Bronchial epithelial cell (primary cell): ENCODE measurements around the gene TMEM256. TPM values are rescaled to one million over a fixed set of nuclear protein-coding genes. Genes with fewer than 3 reads are reported as not detected.

Source experiments
- DNase-seq: peaks from one replicate; pipeline ENCODE4 v3.0.0-alpha.2; 2010; ENCODE audit warnings: low read depth
- FAIRE-seq: peaks from 2 replicates; lab custom pipeline; 2011; peaks lifted over from hg19 to GRCh38; lab: Jason Lieb, UNC
- H3K27me3 ChIP-seq: 2 replicates; pipeline ENCODE4 v1.5.1; 2011; ENCODE audit warnings: low read length; ENCODE audit not compliant: control insufficient read depth, insufficient read depth
- H3K36me3 ChIP-seq: 2 replicates; pipeline ENCODE4 v1.5.1; 2011; ENCODE audit warnings: low read length; ENCODE audit not compliant: control insufficient read depth, insufficient read depth
- H3K4me3 ChIP-seq: 2 replicates; pipeline ENCODE4 v1.5.1; 2011; ENCODE audit warnings: mild to moderate bottlenecking, low read depth, low read length, control low read depth
- total RNA-seq: library from RNA; depleted of rRNA; stranded (reverse); fragments of >200 nt; gene quantifications from 2 replicates; pipeline ENCODE4 v1.2.1, GENCODE V29; 2014
- TF ChIP-seq, protein P1 (sequence below): IDR thresholded peaks from 2 replicates; pipeline ENCODE4 v1.5.1; 2011; ENCODE audit warnings: mild to moderate bottlenecking, moderate library complexity, low read length, control low read depth, inconsistent platforms; ENCODE audit not compliant: insufficient read depth, severe bottlenecking

The TMEM256 gene
- total RNA-seq, 1 donor from 2014 or later: 40.3 TPM

DNA sequence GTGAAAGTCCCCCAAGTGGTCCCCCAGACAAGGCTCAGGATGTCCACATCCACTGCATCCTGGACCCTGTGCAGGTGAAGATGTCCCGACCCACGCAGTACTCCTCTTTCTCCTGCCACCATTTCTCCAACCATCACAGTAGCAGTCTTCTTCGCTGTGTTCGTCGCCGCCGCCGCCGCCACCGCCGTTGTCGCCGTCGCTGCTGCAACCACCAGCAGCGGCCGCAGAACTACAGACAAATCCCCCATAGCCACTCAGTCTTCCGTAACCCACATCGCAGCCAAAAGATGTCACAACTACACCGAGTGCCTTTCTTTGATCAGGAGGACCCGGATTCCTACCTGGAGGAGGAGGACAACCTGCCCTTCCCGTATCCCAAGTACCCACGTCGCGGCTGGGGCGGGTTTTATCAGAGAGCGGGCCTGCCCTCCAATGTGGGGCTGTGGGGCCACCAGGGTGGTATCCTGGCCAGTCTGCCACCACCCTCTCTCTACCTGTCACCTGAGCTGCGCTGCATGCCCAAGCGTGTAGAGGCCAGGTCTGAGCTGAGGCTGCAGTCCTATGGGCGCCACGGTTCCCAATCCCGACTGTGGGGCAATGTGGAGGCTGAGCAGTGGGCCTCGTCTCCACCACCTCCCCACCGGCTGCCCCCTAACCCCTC lies 22.4 kb upstream of the TMEM256 start:
- no peaks in the 10 kb centered on the region for H3K36me3 ChIP-seq
- DNase-seq: no peak
- no peak overlapping the region for H3K4me3 ChIP-seq
- FAIRE-seq: peak; percentile 18
- TF ChIP-seq, protein P1, sequence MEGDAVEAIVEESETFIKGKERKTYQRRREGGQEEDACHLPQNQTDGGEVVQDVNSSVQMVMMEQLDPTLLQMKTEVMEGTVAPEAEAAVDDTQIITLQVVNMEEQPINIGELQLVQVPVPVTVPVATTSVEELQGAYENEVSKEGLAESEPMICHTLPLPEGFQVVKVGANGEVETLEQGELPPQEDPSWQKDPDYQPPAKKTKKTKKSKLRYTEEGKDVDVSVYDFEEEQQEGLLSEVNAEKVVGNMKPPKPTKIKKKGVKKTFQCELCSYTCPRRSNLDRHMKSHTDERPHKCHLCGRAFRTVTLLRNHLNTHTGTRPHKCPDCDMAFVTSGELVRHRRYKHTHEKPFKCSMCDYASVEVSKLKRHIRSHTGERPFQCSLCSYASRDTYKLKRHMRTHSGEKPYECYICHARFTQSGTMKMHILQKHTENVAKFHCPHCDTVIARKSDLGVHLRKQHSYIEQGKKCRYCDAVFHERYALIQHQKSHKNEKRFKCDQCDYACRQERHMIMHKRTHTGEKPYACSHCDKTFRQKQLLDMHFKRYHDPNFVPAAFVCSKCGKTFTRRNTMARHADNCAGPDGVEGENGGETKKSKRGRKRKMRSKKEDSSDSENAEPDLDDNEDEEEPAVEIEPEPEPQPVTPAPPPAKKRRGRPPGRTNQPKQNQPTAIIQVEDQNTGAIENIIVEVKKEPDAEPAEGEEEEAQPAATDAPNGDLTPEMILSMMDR: no peak
- H3K27me3 ChIP-seq: no peaks in the 10 kb centered on the region

DNA sequence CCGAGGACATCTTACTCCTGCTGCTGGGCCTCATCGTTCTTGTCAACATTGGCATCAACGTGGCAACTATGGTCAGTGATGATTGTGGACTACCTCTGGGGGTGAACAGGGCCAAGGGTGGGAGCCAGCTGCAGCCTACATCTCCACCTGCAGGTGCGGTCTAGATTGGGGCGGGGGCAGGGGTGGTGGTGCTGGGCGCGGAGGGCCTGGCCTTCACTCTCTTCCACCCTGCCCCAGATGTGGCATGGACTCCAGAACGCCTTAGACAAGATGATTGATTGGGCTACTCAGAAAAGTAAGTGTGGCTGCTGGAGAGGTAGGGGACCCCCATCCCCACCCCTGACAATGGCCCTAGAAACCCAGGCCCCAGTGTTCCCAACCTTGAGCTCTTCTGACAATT lies 21.9 kb upstream of the TMEM256 start:
- H3K36me3 ChIP-seq: no peaks in the 10 kb centered on the region
- no peaks in the 10 kb centered on the region for H3K27me3 ChIP-seq
- H3K4me3 ChIP-seq: no peak overlapping the region
- TF ChIP-seq, protein P1: no peak
- DNase-seq (no peak), FAIRE-seq (no peak)

DNA sequence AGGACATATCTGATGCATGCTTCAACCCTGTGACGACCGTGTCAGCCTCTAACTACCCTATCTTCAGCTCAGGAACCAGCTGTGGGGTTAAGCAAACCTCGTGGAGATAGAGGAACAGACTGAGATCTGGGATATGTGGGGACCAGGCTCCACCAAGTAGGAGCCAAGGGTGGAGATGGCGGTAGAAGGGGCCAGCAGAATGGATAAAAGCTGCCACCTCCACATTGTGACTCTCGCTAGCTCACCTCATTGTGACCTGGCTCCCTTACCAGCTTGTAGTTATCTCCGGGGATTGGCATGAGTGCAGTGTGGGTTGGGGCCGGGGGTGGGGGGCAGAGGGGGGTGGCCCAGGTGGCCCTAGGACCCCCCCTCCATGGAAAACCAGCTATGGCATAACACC lies 21.4 kb upstream of the TMEM256 start, which contains the start of gene SPEM2:
TSS of gene SPEM2 (plus strand) at position 301 of the 400 bp plus-strand sequence. CDS start at position 374, 73 bp downstream.
- Histone ChIP-seq H3K36me3 (no peaks in the 10 kb centered on the region), H3K27me3 (no peaks in the 10 kb centered on the region), H3K4me3 (no peak within 1 kb of the TSS)
- no peak for DNase-seq
- TF ChIP-seq, protein P1: no peak
- FAIRE-seq: no peak

DNA sequence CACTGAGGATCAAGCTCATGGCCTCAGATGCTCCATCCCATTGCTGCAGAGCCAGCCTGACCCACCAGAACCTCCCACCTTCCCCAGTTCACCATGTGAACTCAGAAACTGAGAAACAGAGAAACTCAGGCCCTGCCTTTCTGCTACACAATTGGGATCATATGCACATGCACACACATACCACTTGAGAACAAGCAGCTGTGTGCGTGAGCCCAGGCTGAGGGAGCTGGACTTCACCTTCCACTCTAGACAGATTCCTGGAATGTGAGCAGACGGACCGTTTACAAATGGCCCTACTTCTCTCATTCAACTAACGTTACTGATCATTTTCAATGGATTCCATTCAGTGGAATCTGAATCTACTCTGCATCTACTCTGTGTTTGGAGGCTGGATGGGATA lies 19.8 kb upstream of the TMEM256 start:
- TF ChIP-seq, protein P1: no peak
- DNase-seq (no peak), FAIRE-seq (no peak)
- H3K36me3 ChIP-seq: no peaks in the 10 kb centered on the region
- no peak overlapping the region for H3K4me3 ChIP-seq
- peaks cover 2% of the 10 kb centered on the region for H3K27me3 ChIP-seq

DNA sequence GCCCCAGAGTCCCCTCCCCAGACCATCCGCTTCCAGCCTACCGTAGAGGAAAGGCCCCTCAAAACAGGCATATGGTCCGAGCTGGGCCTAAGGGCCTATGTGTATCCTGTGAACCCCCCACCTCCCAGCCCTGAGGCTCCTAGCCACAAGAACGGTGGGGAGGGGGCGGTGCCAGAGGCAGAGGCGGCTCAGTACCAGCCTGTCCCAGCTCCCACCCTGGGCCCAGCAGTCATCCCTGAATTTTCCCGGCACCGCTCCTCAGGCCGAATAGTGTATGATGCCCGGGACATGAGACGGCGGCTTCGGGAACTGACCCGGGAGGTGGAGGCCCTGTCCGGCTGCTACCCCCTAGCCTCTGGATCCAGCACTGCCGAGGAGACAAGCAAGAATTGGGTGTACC lies 17.3 kb upstream of the TMEM256 start:
- peaks cover 2% of the 10 kb centered on the region for H3K27me3 ChIP-seq
- FAIRE-seq (no peak), DNase-seq (no peak)
- no peak overlapping the region for H3K4me3 ChIP-seq
- TF ChIP-seq, protein P1: no peak
- H3K36me3 ChIP-seq: no peaks in the 10 kb centered on the region
